HEK293T (cell line): Measurements from ENCODE around the gene PCDHA8.

ENCODE experiments used
- BHLHE40 ChIP-seq: fragments of 450-650 bp; IDR thresholded peaks from 2 replicates; pipeline ENCODE4 v1.6.1; 2016; ENCODE audit warnings: mild to moderate bottlenecking, moderate library complexity, borderline replicate concordance
- ELF4 ChIP-seq: fragments of 450-650 bp; IDR thresholded peaks from 2 replicates; pipeline ENCODE4 v1.6.1; 2017; ENCODE audit warnings: antibody characterized with exemption
- FOXK2 ChIP-seq: fragments of 450-650 bp; IDR thresholded peaks from 2 replicates; pipeline ENCODE4 v1.6.1; 2016; ENCODE audit warnings: mild to moderate bottlenecking
- FOXM1 ChIP-seq: fragments of 450-650 bp; IDR thresholded peaks from 2 replicates; pipeline ENCODE4 v1.6.1; 2017; ENCODE audit warnings: mild to moderate bottlenecking, borderline replicate concordance
- HDGF ChIP-seq: fragments of 450-650 bp; IDR thresholded peaks from 2 replicates; pipeline ENCODE4 v1.6.1; 2017; ENCODE audit warnings: antibody characterized with exemption, borderline replicate concordance
- PKNOX1 ChIP-seq: fragments of 450-650 bp; IDR thresholded peaks from 2 replicates; pipeline ENCODE4 v1.6.1; 2016
- SP1 ChIP-seq: fragments of 450-650 bp; IDR thresholded peaks from 2 replicates; pipeline ENCODE4 v1.6.1; 2017
- TARDBP ChIP-seq: fragments of 450-650 bp; IDR thresholded peaks from 2 replicates; pipeline ENCODE4 v1.6.1; 2016

- TF ChIP-seq SP1 (no peak), BHLHE40 (no peak), FOXM1 (no peak), FOXK2 (no peak), PKNOX1 (no peak), TARDBP (no peak), ELF4 (no peak), HDGF (no peak)
These were observed 16.4 kb downstream of the PCDHA8 start for GRCh38 chr5:140857177-140857986.
